Activated CD4-positive, CD25-positive, alpha-beta regulatory T cell treated with anti-CD3 and anti-CD28 coated beads, Interleukin-2, amount 50 U/mL, for 24 hours (primary cell): Measurements from ENCODE around the gene SSH3.
A peak's percentile ranks its signal among the peaks of the same experiment; 100 is the strongest.

Experiments used
- ATAC-seq, 2 donors: fragments of 150-1000 bp; cut with Tn5 transposase; one replicate each; pipeline ENCODE4 v1.10.0; 2021; ENCODE audit warnings: mild to moderate bottlenecking in 1 of 2, moderate library complexity in 1 of 2

SSH3 gene

DNA sequence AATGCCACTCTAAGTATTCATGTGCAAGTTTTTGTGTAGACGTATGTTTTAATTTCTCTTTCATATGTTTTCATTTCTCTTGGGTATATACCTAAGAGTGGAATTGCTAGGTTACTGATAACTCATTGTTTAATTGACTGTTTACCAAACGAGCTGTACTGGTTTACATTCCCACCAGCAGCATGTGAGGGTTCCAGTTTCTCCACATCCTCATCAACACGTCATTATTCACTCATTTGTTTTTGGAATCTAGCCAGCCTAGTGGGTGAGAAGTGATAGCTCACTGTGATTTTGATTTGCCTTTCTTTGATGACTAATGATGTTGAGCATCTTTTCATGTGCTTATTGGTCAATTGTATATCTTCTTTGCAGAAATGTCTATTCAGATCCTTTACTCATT lies 10.2 kb upstream of the SSH3 start:
- peak; percentile 1 to 9 for ATAC-seq

DNA sequence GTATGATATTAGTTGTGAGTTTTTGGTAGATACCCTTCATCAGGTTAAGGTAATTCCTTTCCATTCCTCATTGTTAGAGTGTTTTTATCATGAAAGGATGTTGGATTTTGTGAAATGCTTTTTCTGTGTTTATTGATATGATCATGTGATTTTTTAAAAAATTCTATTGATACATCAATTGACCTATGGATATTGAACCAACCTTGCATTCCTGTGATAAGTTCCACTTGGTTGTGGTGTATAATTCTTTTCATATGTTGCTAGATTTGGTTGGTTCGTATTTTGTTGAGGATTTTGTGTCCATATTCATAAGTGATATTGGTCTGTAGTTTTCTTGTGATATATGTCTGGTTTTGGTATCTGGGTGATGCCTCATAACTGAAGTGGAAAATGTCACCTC lies 7.5 kb upstream of the SSH3 start:
- no peak for ATAC-seq

DNA sequence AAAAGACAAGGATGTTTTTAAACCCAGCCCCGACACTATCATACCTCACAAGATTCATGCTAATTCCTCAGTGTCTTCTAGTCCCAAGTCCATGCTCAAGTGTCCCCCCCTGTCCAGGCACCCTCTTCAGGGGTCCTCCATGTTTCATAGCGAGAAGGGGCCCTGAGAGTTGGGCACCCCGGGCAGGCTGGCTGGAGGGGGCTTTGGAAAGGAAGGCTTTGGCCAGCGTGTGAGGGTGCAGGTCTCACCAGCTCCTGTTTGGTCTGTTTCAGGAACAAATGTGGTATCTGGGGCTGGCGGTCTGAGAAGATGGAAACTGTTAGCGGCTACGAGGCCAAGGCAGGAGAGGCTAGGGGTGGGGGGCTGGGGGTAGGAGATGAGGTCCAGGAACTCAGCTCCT lies 4.5 kb upstream of the SSH3 start:
- ATAC-seq, result no peak

DNA sequence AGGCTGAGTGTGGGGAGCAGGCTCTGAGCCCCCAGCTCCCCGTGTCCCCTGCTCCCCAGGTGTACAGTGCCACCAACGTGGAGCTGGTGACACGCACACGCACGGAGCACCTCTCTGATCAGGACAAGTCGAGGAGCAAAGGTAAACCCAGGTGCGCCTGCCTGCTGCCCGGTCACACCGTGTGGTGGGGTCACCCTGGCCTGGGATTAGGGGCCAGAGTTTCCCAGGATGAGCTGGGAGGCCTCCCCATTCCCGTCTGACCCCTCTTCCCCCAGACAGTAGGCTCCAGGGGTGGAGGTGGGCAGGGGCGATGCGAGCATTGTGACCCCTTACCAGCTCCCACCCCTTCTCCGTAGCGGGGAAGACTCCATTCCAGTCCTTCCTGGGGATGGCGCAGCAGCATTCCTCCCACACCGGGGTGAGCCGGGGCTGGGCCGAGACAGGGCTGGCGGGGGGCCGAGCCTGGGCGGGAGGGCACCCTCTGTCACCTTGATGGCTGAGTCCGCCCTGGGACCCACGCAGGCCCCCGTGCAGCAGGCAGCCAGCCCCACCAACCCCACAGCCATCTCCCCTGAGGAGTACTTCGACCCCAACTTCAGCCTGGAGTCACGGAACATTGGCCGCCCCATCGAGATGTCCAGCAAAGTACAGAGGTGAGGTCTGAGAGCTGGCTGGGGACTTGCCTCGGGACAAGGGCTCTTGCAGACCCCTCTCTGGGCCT lies 3.7 kb upstream of the SSH3 start:
- ATAC-seq, result no peak

DNA sequence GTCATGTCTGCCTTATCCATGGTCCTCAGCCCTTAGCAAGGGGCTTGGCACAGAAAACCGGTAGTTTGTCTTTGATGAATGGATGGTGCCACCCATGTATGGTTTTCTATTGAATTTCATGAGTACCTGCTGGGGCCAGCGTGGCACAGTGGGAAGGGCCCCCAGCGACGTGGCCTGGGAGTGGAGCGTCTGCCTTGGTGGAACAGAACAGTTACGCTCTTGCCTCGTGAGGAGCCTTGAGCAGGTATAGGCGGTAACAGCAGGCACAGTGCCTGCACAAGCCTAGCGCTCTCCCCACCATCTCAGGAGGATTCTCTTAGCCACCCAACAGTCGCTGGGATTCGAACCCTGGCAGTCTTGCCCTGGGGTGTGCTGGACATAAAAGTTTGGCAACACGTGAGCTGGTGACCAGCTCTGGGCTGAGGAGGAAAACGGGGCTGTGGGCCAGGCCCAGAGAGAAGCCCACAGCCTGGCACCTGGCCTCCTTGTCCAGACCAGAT lies 3.0 kb upstream of the SSH3 start:
- no peak for ATAC-seq

DNA sequence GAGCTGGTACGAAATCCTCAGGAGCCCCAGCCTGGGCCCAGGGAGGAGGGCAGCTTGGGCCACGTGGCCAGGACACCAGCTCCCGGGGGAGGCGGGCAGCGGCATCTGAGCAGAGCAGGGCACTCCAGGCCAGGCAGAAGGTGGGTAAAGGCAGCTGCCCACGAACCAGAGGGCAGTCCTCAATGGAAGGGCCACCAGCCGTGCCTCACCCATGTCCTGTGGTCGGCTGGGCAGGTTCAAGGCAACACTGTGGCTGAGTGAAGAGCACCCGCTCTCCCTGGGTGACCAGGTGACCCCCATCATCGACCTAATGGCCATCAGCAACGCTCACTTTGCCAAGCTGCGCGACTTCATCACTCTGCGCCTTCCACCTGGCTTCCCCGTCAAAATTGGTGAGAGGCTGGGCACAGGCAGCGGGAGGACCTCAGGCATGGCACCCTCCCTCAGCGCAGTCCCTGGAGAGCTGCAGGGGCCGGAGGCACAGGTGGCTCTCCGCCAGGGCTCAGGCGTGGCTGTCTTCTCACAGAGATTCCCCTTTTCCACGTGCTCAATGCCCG lies 2.5 kb upstream of the SSH3 start:
- no peak for ATAC-seq

DNA sequence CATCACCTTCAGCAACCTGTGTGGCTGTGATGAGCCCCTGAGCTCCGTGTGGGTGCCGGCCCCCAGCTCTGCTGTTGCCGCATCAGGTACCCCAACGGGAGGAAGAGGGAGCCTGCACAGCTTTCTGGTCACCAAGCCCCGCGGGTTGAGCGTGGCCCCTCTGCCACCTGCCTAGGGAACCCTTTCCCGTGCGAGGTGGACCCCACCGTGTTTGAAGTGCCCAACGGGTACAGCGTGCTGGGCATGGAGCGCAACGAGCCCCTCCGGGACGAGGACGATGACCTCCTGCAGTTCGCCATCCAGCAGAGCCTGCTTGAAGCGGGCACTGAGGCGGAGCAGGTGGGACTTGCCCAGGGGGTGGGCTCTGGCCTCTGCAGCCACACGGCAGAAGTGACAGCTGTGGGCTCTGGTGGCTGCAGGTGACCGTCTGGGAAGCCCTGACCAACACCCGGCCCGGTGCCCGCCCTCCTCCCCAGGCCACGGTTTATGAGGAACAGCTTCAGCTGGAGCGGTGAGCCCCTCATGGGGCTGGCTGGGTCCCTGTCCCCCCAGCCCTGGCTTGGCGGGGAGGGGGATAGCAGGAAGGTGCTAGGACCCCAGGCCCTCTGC lies 1.9 kb upstream of the SSH3 start:
- no peak for ATAC-seq

DNA sequence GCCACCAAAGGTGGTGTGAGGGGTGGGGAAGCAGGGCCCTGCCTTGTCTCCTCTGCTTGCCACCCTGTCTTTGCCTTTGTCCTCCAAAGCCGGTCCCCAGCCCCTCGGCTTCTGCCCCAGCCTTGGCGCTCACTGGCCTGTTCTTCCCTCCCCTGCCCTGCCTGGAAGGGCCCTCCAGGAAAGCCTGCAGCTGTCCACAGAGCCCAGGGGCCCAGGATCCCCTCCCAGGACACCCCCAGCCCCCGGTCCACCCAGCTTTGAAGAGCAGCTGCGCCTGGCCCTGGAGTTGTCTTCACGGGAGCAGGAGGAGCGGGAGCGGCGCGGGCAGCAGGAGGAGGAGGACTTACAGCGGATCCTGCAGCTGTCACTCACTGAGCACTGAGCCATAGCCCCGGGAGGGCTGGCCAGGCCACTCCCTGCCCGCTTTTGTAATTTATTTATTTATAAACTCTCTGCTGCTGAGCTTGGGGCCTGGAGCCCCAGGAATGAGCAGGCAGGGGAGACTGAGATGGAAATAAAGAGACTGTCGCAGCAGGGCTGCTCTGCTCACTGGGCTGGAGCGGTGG lies 1.3 kb upstream of the SSH3 start:
- no peak for ATAC-seq

DNA sequence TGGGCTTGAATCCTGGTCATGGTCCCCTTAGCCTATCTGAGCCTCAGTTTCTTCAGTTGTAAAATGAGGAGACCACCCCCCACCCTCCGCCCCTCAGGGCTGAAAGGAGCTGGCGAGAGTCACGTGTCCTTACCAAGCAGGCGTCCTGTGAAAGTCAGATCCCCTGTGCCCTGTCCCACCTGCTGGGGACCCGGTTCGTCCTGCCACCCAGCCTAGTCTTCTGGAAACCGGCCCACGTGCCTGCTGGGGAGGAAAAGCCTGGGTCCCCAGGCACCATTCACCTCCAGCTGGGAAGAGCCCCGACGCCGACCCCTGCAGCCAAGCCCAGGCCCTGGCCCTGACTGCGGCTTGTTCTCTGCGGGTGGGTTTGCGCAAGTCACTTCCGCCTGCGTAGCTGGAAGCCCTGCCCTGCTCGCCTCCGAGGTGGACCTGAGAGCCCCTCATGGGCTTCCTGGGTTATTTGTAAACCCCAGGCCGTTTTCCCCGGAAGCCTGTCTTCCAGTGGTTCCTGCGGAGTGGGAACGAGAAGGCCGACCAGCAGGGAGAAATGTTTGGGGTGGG lies 679 bp upstream of the SSH3 start:
- no peak for ATAC-seq

DNA sequence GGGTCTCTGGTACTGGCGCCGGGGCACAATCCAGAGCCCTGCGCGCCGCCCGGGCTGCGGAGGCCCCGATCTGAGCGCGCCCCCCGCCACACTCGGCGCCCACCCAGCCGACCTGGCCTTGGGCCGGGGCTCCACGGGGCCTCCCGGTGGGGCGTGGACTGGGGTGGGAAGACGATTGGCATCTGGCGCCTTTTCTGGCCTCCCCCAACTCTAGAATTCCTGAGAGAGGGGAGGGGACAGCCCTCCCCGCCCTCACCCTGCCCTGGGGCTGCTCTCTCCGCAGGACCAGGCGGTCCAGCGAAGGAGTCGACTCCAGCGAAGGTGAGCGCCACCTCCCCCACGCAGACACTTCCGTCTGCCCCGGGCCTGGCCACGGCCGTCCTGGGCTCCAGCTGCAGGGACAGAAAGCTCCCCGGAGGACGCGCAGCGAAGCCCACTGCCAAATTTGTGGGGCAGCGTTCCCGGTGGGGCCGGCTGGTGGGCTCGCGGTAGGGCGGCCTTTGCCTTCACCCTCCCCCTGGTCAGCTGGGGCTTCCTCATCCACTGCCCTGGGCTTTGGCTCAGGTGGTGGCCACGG lies 593 bp downstream of the SSH3 start:
- peak; percentile 44 to 49 for ATAC-seq

DNA sequence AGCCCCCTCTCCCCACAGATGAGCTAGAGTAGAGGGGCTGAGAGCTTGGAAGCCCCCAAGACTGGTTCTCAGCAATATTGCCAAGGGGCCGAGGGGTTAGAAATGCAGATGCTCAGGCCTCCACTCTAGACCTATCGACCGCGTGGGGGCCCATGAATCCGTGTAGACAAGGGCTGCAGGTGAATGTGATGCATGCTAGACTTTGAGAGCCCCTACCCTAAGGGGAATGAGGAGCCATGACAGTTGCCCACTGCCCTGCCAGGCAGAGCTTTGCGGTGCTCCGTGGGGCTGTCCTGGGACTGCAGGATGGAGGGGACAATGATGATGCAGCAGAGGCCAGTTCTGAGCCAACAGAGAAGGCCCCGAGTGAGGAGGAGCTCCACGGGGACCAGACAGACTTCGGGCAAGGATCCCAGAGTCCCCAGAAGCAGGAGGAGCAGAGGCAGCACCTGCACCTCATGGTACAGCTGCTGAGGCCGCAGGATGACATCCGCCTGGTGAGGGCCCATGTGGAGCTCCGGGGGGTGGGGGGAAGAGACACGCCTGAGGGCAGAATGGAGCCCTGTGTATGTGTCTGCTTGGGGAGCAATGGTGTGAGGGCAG lies 1.3 kb downstream of the SSH3 start:
- no peak for ATAC-seq

DNA sequence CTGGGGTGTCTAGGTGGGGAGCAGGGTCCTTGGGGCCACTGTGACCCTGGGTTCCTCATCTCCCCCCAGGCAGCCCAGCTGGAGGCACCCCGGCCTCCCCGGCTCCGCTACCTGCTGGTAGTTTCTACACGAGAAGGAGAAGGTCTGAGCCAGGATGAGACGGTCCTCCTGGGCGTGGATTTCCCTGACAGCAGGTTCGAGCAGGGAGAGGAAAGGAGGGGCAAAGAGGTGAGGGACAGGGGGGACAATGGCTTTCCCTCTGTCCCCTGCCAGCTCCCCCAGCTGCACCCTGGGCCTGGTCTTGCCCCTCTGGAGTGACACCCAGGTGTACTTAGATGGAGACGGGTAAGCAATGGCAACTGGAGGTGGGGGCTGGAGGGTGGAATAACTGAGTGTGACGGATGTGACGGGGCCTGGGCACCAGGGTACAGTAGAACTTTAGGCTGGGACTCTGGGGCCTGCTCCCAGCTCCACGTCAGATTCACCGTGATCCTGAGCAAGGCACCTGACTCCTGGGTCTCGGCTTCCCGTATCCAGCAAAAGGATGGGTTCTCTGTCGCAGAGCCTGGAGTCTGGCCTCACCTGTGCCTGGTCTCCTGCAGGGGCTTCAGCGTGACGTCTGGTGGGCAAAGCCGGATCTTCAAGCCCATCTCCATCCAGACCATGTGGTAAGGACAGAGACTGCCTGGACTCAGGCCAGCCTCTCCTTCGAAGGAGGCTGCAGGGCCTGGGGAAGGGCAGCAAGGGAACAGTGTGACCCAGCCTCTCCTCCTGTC lies 3.6 kb downstream of the SSH3 start:
- no peak for ATAC-seq

DNA sequence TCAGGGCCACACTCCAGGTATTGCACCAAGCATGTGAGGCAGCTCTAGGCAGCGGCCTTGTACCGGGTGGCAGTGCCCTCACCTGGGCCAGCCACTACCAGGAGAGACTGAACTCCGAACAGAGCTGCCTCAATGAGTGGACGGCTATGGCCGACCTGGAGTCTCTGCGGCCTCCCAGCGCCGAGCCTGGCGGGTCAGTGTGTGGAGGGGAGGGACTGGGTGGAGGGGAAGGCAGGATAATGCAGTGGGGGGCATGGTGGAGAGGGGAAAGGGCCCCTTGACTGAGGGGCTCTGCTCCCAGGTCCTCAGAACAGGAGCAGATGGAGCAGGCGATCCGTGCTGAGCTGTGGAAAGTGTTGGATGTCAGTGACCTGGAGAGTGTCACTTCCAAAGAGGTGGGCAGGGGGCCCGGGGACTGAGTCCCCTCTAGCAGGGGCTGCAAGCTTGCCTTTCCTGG lies 4.2 kb downstream of the SSH3 start:
- ATAC-seq, result no peak

DNA sequence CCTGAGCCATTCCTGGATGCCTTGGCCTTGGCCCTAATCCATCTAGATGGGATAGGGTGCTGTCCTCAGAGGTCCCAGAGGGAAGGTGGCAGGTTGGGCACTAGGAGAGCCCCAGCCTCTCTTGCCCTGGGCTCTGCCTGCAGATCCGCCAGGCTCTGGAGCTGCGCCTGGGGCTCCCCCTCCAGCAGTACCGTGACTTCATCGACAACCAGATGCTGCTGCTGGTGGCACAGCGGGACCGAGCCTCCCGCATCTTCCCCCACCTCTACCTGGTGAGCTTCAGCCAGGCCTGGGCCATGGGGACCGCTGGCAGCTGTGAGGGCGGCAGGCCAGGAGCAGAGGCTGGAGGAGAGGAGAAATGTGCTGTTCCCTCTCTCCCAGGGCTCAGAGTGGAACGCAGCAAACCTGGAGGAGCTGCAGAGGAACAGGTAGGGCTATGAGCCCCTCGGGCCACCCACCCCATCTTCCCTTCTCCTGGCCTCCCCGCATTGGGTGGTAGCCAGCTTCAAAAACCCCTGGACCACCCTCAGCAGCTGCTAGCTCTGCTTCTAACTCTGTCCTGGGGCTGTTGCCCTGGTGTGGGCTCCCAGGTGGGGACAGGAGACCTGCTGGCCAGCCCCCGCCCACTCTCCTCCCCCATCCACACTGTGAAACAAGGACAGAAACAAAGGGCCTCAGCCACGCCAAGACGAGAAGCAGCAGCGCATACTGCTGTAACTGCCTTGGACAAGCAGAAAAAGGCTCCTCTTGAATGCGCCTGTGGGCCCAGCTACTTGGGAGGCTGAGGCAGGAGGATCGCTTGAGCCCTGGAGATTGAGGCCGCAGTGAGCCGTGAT lies 4.9 kb downstream of the SSH3 start:
- ATAC-seq, result no peak

DNA sequence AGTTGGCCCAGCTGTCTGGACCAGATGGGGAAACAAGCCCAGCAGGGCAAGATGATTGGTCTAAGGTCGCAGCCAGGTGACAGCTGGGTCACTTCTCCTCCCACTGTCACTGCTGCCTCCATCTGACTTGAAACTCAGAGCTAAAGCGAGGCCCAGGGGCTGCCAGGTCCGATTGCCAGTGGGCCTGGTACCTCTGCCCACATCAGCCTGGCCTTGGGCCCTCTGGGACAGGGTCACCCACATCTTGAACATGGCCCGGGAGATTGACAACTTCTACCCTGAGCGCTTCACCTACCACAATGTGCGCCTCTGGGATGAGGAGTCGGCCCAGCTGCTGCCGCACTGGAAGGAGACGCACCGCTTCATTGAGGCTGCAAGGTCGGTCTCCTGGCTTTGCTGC lies 5.8 kb downstream of the SSH3 start:
- no peak for ATAC-seq

DNA sequence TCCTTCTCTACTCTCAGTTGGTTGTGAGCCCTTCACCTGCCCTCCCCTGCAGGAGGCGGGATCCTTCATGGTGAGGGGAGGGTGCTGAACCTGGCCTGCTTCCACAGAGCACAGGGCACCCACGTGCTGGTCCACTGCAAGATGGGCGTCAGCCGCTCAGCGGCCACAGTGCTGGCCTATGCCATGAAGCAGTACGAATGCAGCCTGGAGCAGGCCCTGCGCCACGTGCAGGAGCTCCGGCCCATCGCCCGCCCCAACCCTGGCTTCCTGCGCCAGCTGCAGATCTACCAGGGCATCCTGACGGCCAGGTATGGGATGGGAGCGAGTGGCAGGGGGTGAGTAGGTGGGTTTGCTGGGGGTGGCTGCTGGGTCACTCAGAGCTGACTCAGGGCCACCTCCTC lies 6.3 kb downstream of the SSH3 start:
- ATAC-seq, result no peak

DNA sequence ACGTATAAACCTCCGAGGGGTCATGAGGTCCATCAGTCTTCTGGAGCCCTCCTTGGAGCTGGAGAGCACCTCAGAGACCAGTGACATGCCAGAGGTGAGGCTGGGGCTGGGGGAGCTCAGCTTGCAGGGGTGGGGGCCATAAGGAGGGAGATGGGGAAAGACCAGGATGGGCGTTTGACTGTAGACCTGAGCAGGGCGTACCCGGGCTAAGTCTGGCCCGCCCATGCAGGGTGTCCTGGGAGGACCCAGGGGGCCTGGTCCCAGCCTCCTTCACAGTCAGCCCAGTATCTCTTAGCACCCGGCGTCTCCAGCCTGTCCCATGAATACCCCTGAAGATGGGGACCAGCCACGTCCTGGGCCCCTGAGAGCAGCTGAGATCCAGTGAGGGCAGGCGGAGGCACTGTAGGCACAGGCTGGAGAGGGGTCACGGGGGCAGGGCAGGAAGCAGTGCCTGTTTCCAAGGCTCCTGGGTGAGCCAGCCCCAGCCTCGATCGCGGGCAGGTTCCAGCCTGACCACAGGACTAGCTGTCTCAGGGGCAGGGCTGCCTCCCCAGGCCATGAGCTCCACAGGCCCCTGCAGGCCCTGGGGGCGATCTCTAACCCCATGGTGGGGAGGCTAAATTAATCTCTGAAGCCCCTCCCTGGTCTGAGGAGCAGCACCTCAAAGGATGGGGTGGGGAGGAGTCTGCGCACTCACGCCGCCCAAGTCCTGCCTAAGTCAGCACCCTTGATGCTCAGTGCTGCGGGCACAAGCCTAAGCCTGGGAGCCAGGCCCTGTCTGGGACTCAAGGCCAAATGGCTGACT lies 7.1 kb downstream of the SSH3 start:
- no peak for ATAC-seq

DNA sequence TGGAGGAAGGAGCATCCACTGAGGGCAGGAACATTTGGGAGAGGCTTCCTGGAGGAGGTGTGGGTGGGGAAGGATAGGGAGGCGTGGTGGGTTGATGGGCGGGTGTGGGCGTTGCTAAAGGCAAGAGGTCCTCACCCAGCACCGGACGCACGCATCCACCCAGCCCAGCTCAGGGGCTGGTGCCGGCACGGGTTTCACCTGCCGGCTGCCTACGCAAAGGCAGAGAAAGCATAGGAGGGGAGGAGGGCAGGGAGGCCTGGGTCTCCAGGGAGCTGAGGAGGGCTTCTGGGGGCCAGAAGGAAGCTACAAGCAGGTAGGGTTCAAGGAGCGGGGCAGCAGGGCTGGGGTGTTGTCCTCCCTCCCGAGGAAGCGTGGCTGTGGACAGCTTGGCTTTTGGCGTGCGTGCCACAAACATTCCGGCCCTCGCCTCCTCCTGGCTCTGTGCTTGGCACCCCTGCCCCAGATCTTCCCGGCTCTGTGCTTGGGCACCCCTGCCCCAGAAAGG lies 7.8 kb downstream of the SSH3 start:
- no peak for ATAC-seq

DNA sequence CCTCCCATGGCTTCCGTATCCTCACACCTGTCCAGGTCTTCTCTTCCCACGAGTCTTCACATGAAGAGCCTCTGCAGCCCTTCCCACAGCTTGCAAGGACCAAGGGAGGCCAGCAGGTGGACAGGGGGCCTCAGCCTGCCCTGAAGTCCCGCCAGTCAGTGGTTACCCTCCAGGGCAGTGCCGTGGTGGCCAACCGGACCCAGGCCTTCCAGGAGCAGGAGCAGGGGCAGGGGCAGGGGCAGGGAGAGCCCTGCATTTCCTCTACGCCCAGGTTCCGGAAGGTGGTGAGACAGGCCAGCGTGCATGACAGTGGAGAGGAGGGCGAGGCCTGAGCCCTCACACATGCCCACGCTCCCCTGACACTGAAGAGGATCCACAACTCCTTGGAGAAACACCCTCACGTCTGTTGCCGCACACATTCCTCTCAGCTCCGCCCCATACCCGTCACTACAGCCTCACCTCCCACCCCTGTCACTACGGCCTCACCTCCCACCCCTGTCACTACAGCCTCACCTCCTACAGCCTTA lies 8.3 kb downstream of the SSH3 start:
- no peak for ATAC-seq
